OCI-LY7 (cell line): ENCODE results near the gene DCP1B.

Experiments
- CTCF ChIP-seq: fragments of 200-600 bp; sonication (generic); conservative IDR thresholded peaks from 2 replicates; pipeline ENCODE4 v1.5.1; 2014; ENCODE audit warnings: mild to moderate bottlenecking, antibody characterized with exemption, low read length, moderate library complexity, mixed read lengths
- EZH2phosphoT487 ChIP-seq: fragments of 200-600 bp; sonication (generic); IDR thresholded peaks from 2 replicates; pipeline ENCODE4 v1.6.1; 2018; ENCODE audit warnings: low read depth, borderline replicate concordance, mild to moderate bottlenecking, mixed run types, antibody characterized with exemption, low read length, moderate library complexity, mixed read lengths

- TF ChIP-seq CTCF (no peak), EZH2phosphoT487 (no peak)
Measured at GRCh38 chr12:1925684-1926006, 78.6 kb downstream of the DCP1B start.
